ENCODE results near the gene EMILIN2. TPM values are rescaled to one million over a fixed set of nuclear protein-coding genes. Genes with fewer than 3 reads are reported as not detected.

EMILIN2 gene
- total RNA-seq, 1 experiment from 2014 or later, result 0.07 TPM

GRCh38 chr18:2874765-2875164 is 28.0 kb downstream of the EMILIN2 start:
- no TSS peak for BruUV-seq (replicated peaks)
- H3K27ac ChIP-seq, result no peak overlapping the region
- peak overlapping the region; percentile 28; the same call in 1 of the 2 replicates for H3K4me2 ChIP-seq
- H3F3A ChIP-seq (ENCODE audit: insufficient read depth, low read depth), result no peaks in the 10 kb centered on the region
- DNase-seq, result no peak
- no peaks in the 10 kb centered on the region for H4K20me1 ChIP-seq (ENCODE audit: insufficient read depth)
- H3K9me2 ChIP-seq (ENCODE audit: insufficient read depth), result no peaks in the 10 kb centered on the region
- no peak for TF ChIP-seq EZH2 (IDR thresholded peaks at IDR 0.05; ENCODE audit: low read depth)
- no peak for TF ChIP-seq CTCF (conservative IDR thresholded peaks at IDR 0.05)
- H3K9me3 ChIP-seq (ENCODE audit: insufficient read depth, low read depth), result no peaks in the 10 kb centered on the region
- intact Hi-C loops (cut with micrococcal nuclease; ENCODE audit: unreplicated experiment), result no loop called here
- H3K36me3 ChIP-seq (ENCODE audit: low read depth), result no peaks in the 10 kb centered on the region
- H3K4me1 ChIP-seq (replicated peaks; ENCODE audit: insufficient read depth), result no peaks in the 10 kb centered on the region
- CTCF ChIA-PET, result no interaction called here
- POLR2A ChIA-PET (ENCODE audit: unreplicated experiment), result interaction anchor here (0.5 kb wide), 1 partner anchor 69 kb away, joined by 3 read pairs; no protein-coding TSS in a partner anchor
- H3K79me2 ChIP-seq (ENCODE audit: low read depth), result no peaks in the 10 kb centered on the region
- peaks cover 7% of the 10 kb centered on the region; the same call in 1 of the 2 replicates for H3K27me3 ChIP-seq (ENCODE audit: insufficient read depth, low read depth)
- 0 out of 2 replicates have a peak overlapping the region, but pooled peaks have one; percentile 28 for H2AFZ ChIP-seq
- no peak overlapping the region for H3K4me3 ChIP-seq

- H3K9me2 ChIP-seq (ENCODE audit: insufficient read depth), result no peaks in the 10 kb centered on the region
- no peak overlapping the region for H3K27ac ChIP-seq
- H3K27me3 ChIP-seq (ENCODE audit: insufficient read depth, low read depth), result peaks cover 7% of the 10 kb centered on the region; the same call in 1 of the 2 replicates
- CTCF ChIA-PET, result no interaction called here
- DNase-seq, result no peak
- POLR2A ChIA-PET (ENCODE audit: unreplicated experiment), result no interaction called here
- no peaks in the 10 kb centered on the region for H3K79me2 ChIP-seq (ENCODE audit: low read depth)
- intact Hi-C loops (cut with micrococcal nuclease; ENCODE audit: unreplicated experiment), result no loop called here
- H3K9me3 ChIP-seq (ENCODE audit: insufficient read depth, low read depth), result no peaks in the 10 kb centered on the region
- TF ChIP-seq EZH2 (IDR thresholded peaks at IDR 0.05; ENCODE audit: low read depth) (no peak), CTCF (conservative IDR thresholded peaks at IDR 0.05) (no peak)
- H3K36me3 ChIP-seq (ENCODE audit: low read depth), result no peaks in the 10 kb centered on the region
- no peaks in the 10 kb centered on the region for H3F3A ChIP-seq (ENCODE audit: insufficient read depth, low read depth)
- H4K20me1 ChIP-seq (ENCODE audit: insufficient read depth), result no peaks in the 10 kb centered on the region
- BruUV-seq (replicated peaks), result no TSS peak
- no peak overlapping the region for H2AFZ ChIP-seq
- no peaks in the 10 kb centered on the region for H3K4me1 ChIP-seq (replicated peaks; ENCODE audit: insufficient read depth)
- H3K4me2 ChIP-seq, result no peak overlapping the region
- no peak overlapping the region for H3K4me3 ChIP-seq
These were observed 32.0 kb downstream of the EMILIN2 start for GRCh38 chr18:2878656-2879330.

GRCh38 chr18:2879889-2880288 is 33.1 kb downstream of the EMILIN2 start:
- ChIA-PET CTCF (no interaction called here), POLR2A (ENCODE audit: unreplicated experiment) (no interaction called here)
- H3K27me3 ChIP-seq (ENCODE audit: insufficient read depth, low read depth), result peaks cover 7% of the 10 kb centered on the region; the same call in 1 of the 2 replicates
- DNase-seq, result no peak
- H3K4me2 ChIP-seq, result no peak overlapping the region
- no peaks in the 10 kb centered on the region for H3K79me2 ChIP-seq (ENCODE audit: low read depth)
- H3K4me1 ChIP-seq (replicated peaks; ENCODE audit: insufficient read depth), result no peaks in the 10 kb centered on the region
- no peaks in the 10 kb centered on the region for H3K36me3 ChIP-seq (ENCODE audit: low read depth)
- no peaks in the 10 kb centered on the region for H4K20me1 ChIP-seq (ENCODE audit: insufficient read depth)
- no peaks in the 10 kb centered on the region for H3F3A ChIP-seq (ENCODE audit: insufficient read depth, low read depth)
- no peak overlapping the region for H2AFZ ChIP-seq
- no TSS peak for BruUV-seq (replicated peaks)
- intact Hi-C loops (cut with micrococcal nuclease; ENCODE audit: unreplicated experiment), result no loop called here
- TF ChIP-seq EZH2 (IDR thresholded peaks at IDR 0.05; ENCODE audit: low read depth) (no peak), CTCF (conservative IDR thresholded peaks at IDR 0.05) (no peak)
- no peaks in the 10 kb centered on the region for H3K9me3 ChIP-seq (ENCODE audit: insufficient read depth, low read depth)
- H3K9me2 ChIP-seq (ENCODE audit: insufficient read depth), result no peaks in the 10 kb centered on the region
- H3K4me3 ChIP-seq, result no peak overlapping the region
- no peak overlapping the region for H3K27ac ChIP-seq

Data from PC-9 (cell line).